Upper lobe of right lung (tissue), 1 donor: ENCODE results near the gene SOX13. TPM values are rescaled to one million over a fixed set of nuclear protein-coding genes. Genes with fewer than 3 reads are reported as not detected.

Experiments used
- ATAC-seq: fragments of 200-7000 bp; cut with Tn5 transposase; one replicate; pipeline ENCODE4 v1.9.1; 2020; ENCODE audit warnings: mild to moderate bottlenecking, moderate library complexity
- DNase-seq: peaks from one replicate; pipeline ENCODE4 v3.0.0-alpha.2; 2020
- H3K27ac ChIP-seq: fragments of 200-600 bp; one replicate; pipeline ENCODE4 v1.8.0; 2022
- H3K27me3 ChIP-seq: fragments of 200-600 bp; one replicate; pipeline ENCODE4 v1.8.0; 2022; ENCODE audit warnings: mild to moderate bottlenecking
- H3K36me3 ChIP-seq: fragments of 200-600 bp; one replicate; pipeline ENCODE4 v1.8.0; 2022
- H3K4me1 ChIP-seq: fragments of 200-600 bp; one replicate; pipeline ENCODE4 v1.8.0; 2022
- H3K4me3 ChIP-seq: fragments of 200-600 bp; one replicate; pipeline ENCODE4 v1.8.0; 2022; ENCODE audit warnings: mild to moderate bottlenecking
- H3K9me3 ChIP-seq: fragments of 200-600 bp; one replicate; pipeline ENCODE4 v1.8.0; 2022
- intact Hi-C: fragments of 100-400 bp; cut with DNase I; formaldehyde crosslinking; loops from one replicate; pipeline ENCODE4 v1.11.0; 2022
- total RNA-seq: library from RNA; stranded (reverse); fragmentation: NEBNext Ultra II Directional; extraction: Animal tissue kit (Norgen Biotek cat#: 25700); gene quantifications from one replicate; pipeline ENCODE4 v1.2.1, GENCODE V29; 2021
- TF ChIP-seq, protein P1 (sequence below): fragments of 200-600 bp; IDR thresholded peaks from one replicate; pipeline ENCODE4 v1.8.0; 2022; ENCODE audit warnings: antibody characterized with exemption
- donor health status: DM: no; HTN: yes; CAD: no; lungs with severe emphysema.

SOX13 gene
- total RNA-seq, 1 donor from 2014 or later: 76.3 TPM

DNA sequence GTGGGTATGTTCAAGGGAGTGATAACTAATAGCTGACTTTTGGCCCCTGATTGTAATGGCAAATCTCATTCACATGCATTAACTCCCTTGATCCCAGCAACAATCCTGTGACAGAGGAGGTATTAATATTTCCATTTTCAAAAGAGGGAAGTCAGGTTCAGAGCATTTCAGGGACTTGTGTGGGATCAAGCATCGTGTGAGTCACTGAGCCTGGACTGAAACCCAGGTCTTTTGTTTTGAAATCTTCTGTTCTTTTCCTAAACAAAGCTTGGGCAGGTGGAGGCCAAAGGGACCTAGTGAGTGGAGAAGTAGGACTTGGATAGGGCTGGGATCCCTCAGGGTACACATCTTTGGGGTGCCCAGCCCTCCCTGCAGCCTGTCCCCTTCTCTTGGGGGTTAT is 41.0 kb downstream of the SOX13 start:
- no peak overlapping the region for H3K4me3 ChIP-seq
- H3K27me3 ChIP-seq: no peaks in the 10 kb centered on the region
- peaks cover 24% of the 10 kb centered on the region for H3K4me1 ChIP-seq
- DNase-seq (no peak), ATAC-seq (no peak)
- peak overlapping the region; percentile 42 for H3K27ac ChIP-seq
- TF ChIP-seq, protein P1, sequence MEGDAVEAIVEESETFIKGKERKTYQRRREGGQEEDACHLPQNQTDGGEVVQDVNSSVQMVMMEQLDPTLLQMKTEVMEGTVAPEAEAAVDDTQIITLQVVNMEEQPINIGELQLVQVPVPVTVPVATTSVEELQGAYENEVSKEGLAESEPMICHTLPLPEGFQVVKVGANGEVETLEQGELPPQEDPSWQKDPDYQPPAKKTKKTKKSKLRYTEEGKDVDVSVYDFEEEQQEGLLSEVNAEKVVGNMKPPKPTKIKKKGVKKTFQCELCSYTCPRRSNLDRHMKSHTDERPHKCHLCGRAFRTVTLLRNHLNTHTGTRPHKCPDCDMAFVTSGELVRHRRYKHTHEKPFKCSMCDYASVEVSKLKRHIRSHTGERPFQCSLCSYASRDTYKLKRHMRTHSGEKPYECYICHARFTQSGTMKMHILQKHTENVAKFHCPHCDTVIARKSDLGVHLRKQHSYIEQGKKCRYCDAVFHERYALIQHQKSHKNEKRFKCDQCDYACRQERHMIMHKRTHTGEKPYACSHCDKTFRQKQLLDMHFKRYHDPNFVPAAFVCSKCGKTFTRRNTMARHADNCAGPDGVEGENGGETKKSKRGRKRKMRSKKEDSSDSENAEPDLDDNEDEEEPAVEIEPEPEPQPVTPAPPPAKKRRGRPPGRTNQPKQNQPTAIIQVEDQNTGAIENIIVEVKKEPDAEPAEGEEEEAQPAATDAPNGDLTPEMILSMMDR: no peak
- H3K9me3 ChIP-seq: no peaks in the 10 kb centered on the region
- H3K36me3 ChIP-seq: peaks cover 26% of the 10 kb centered on the region
- intact Hi-C loops: no loop called here

DNA sequence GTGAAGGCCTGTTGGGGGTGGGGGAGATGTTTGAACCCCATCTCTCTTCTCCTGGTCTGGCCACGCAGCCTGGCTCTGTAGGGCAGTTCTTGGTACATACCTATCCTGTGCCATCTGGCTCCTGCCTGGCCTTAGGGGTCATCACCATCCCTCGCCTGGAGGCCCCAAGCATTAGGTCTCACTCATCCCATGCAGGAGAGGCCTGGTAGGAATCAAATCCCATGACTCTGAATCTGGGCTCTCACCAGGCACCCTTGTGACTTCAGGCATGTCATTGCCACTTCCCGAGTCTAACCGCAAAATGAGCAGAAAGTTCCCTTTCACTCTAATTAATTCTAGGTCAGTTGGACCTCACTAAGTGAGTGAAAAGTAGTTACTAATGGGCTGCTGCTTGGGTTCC is 41.7 kb downstream of the SOX13 start:
- H3K9me3 ChIP-seq: no peaks in the 10 kb centered on the region
- peaks cover 33% of the 10 kb centered on the region for H3K36me3 ChIP-seq
- intact Hi-C loops: no loop called here
- DNase-seq: no peak
- peak; percentile 56 for ATAC-seq
- peaks cover 17% of the 10 kb centered on the region for H3K4me1 ChIP-seq
- H3K27me3 ChIP-seq: no peaks in the 10 kb centered on the region
- no peak overlapping the region for H3K4me3 ChIP-seq
- TF ChIP-seq, protein P1: no peak
- H3K27ac ChIP-seq: peak overlapping the region; percentile 42

DNA sequence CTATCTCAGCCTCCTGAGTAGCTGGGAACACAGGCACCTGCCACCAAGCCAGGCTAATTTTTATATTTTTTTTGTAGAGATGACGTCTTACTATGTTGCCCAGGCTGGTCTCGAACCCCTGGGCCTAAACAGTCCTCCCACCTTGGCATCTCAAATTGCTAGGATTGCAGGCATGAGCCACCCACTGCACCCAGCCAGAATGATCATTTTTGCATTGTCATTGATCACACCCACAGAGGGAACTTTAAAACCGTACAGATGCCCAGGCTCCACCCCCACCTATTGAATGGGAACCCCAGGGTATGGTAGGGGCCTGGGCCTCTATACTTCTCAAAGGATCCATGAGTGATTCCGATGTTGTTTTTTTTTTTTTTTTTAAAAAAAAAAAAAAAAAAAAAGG is 42.2 kb downstream of the SOX13 start:
- ATAC-seq: no peak
- no peak overlapping the region for H3K27ac ChIP-seq
- H3K9me3 ChIP-seq: no peaks in the 10 kb centered on the region
- H3K36me3 ChIP-seq: peaks cover 38% of the 10 kb centered on the region
- no peaks in the 10 kb centered on the region for H3K27me3 ChIP-seq
- intact Hi-C loops: no loop called here
- TF ChIP-seq, protein P1: no peak
- H3K4me1 ChIP-seq: peaks cover 17% of the 10 kb centered on the region
- no peak for DNase-seq
- no peak overlapping the region for H3K4me3 ChIP-seq

DNA sequence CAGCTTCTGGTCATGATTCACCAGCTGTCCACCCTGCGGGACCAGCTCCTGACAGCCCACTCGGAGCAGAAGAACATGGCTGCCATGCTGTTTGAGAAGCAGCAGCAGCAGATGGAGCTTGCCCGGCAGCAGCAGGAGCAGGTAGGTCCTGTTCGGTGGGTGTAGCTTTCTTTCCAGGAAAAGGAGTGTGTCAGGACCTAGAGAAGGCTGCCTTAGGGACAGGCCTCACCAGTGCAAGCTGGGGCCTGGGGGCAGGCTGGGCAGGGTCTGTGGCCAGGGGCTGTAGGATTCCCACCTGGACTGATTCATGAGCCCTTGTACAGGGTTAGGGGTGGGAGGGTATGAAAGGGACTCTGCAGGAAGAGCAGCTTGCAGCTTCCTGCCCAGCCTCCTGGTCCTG is 43.6 kb downstream of the SOX13 start:
- TF ChIP-seq, protein P1: no peak
- no peaks in the 10 kb centered on the region for H3K9me3 ChIP-seq
- intact Hi-C loops: no loop called here
- H3K4me1 ChIP-seq: peaks cover 12% of the 10 kb centered on the region
- peaks cover 52% of the 10 kb centered on the region for H3K36me3 ChIP-seq
- no peak for ATAC-seq
- no peak overlapping the region for H3K27ac ChIP-seq
- no peak for DNase-seq
- H3K4me3 ChIP-seq: no peak overlapping the region
- no peaks in the 10 kb centered on the region for H3K27me3 ChIP-seq

DNA sequence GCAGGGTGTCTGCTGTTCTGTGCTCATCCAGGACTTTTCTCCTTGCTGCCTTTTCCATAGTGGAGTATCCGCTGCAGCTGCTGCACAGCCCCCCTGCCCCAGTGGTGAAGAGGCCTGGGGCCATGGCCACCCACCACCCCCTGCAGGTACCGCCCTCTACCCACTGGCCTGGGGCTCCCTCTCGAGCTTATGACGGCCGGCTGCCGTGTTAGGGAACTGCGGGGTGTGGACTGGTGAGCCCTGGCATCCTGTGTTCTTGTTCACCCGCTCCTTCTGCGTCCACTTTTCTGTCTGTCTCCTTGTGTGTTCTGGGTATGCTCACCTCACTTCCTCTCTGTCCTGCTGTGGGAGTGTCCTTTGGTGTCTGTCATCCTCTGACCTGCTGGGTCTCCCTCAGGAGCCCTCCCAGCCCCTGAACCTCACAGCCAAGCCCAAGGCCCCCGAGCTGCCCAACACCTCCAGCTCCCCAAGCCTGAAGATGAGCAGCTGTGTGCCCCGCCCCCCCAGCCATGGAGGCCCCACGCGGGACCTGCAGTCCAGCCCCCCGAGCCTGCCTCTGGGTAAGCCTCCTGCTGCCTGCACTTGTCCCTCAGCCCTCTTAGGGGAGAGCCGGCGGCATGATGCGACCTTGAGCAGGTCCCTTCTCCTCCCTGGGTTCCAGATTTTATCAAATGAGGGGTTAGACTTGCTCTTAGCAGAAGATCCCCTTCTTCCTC is 49.1 kb downstream of the SOX13 start:
- no peak for DNase-seq
- TF ChIP-seq, protein P1: no peak
- intact Hi-C loops: no loop called here
- peaks cover 96% of the 10 kb centered on the region for H3K36me3 ChIP-seq
- ATAC-seq: no peak
- no peak overlapping the region for H3K4me3 ChIP-seq
- H3K27ac ChIP-seq: no peak overlapping the region
- H3K9me3 ChIP-seq: no peaks in the 10 kb centered on the region
- H3K4me1 ChIP-seq: peaks cover 3% of the 10 kb centered on the region
- H3K27me3 ChIP-seq: no peaks in the 10 kb centered on the region

DNA sequence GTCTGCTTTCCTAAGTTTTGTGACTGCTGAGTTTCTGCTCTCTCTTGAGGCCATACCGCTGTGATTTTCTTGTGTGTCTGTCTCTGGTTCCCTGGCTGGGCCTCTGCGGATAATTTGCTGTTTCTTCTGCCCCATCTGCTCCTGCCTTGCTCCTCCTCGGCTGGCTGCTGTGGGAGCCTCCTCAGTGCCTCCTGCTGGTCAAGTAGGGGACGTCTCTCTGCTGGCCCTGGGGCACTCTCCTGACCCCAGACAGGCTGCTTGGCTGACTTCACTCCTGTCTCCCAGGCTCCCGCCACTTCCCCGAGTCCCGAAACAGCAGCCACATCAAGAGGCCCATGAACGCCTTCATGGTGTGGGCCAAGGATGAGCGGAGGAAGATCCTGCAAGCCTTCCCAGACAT is 50.5 kb downstream of the SOX13 start:
- no peak overlapping the region for H3K27ac ChIP-seq
- TF ChIP-seq, protein P1: peak; percentile 41
- no peaks in the 10 kb centered on the region for H3K9me3 ChIP-seq
- DNase-seq (no peak), ATAC-seq (peak; percentile 26)
- no peaks in the 10 kb centered on the region for H3K27me3 ChIP-seq
- peaks cover 87% of the 10 kb centered on the region for H3K36me3 ChIP-seq
- intact Hi-C loops: no loop called here
- peaks cover 7% of the 10 kb centered on the region for H3K4me1 ChIP-seq
- H3K4me3 ChIP-seq: no peak overlapping the region
